RKO (cell line): ENCODE data around the gene IL18BP.
A peak's percentile ranks its signal among the peaks of the same experiment; 100 is the strongest.

Experiments used
- DNase-seq: peaks from one replicate; pipeline ENCODE4 v3.0.0-alpha.2; 2016; ENCODE audit warnings: low spot score

IL18BP gene

DNA sequence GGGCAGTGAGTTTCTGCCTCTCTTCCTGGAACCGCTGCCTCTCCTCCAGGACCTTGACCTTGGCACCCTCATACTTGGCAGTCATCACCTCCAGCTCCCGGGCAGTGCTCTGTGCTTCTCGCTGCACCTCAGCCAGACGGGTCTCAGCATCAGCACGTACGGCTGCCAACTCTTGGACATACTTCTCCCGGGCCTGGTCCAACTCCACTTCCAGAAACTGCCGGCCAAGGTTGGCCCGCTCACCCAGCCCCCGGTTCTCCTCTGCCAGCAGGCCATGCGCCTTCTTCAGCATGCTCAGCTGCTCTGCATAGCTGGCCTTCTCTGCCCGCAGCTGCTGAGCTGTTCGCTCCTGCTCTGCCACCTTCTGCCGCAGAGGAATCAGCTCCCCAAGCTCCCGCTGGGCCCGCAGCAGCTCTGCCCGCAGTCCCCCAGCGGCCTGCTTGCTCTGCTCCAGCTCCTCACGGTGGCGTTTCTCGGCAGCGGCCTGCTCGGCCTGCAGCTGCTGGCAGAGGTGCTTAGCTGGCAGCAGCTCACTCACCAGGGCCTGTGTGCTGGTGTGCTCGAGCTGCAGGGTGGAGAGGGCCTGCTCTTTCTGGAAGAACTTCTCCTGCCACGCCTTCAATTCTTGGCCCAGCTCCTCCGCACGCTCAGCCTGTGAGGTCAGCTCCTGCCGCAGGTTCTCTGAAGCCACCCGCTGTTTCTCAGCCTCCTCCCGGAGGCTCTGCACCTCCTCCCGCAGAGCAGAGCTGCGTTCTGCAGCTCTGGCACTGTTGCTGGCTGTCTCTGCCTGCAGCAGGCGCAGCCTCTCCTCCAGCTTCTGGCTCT, 14.4 kb downstream of the IL18BP start:
- DNase-seq, result no peak

- DNase-seq, result no peak
Measured at GRCh38 chr11:72013765-72014711, 15.3 kb downstream of the IL18BP start.

DNA sequence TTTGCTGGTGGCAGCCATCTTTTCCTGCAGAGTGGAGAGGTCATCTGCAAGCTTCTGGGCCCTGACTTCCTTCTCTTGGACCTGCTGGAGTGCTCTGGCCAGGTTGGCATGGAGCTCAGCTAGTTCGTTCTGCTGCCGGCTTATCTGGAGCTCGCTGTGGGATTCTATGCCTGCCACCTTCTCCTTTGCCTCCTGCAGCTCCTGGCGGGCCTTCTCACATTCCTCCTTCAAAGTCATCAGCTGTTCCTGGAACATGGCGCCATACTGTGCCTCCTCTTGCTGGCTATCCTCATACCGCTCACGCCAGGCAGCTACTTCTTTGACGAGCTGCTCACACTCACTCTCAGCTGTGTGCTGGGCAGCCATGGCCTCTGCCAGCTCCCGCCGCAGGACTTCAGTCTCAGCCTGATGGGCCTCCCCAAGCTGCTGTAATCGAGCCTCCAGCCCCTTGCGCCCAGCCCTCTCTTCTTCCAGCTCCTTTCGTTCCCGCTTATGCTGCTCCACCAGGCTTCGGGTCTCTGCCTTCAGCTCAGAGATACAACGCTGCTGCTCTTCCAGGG, 16.1 kb downstream of the IL18BP start:
- DNase-seq, result no peak

GRCh38 chr11:72015511-72016061, 16.9 kb downstream of the IL18BP start:
- DNase-seq, result no peak

DNA sequence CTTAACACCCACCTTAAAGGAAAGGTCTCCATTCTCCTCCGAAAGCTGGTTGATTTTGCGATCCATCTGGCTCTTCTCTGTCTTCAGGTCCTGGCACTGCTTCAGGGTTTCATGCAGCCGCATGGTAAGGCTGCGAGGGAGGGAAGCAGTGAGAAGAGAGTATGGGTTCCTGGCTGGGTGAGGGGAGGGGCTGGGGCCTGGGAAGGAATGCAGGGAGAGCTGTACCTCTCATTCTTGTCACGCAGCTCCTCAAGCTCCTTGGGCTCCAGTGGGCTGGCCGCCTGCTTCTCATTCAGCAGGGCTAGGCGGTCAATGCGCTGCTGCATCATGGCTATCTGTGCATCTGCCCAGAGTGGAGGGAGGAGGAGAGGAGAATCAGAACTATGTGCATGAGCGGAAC, 19.5 kb downstream of the IL18BP start:
- DNase-seq, result no peak

GRCh38 chr11:72023335-72023734, 24.6 kb downstream of the IL18BP start:
- no peak for DNase-seq

DNA sequence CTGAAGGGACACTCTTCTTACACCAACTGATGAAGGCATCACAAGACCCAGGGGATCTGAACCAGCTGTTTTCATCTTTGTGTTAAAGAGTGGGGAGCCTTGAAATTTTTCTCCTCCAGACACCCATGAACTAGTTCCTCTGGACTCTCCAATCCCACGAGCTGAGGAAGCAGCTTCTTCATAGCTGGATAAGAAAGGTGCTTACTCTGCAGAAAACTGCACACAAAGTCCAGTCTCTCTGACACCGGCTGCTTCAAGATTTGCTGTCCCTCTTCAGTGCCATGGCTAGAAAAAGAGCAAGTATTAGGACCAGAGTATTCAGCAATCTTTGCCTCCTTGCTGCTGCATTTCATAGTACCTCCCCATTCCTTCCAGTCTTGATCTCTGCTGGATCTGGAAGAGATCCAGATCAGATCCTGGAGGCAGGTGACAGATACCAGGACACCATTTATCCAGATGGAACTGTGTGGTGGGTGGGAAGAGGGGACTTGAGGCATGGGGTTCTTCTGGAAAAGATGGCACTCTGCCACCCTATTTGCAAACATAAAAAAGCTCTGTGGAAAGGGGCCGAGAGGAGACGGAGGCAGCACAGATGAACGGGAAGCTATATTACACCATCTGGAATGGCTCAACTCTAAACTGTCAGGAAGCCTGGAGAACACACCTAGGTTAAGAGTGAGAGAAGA, 25.5 kb downstream of the IL18BP start:
- DNase-seq, result no peak

DNA sequence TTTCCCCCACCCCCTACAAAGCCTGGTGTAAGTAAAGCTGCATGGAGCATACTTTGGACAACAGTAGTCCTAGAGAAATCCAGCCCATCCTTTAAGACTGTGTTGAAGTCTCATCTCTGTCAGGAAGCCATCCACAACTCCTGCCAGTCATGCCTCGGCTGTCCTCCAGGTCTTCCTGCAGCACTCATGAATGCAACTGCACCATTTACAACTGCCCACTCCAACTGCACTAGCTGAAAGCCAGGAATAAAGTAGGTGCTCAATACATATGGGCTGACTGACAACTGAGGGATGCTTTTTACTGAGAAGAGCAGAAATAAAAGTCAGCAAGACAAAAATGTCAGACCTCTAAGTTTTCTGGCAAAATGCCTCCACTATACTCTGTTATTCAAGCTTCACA, 27.4 kb downstream of the IL18BP start:
- no peak for DNase-seq

DNA sequence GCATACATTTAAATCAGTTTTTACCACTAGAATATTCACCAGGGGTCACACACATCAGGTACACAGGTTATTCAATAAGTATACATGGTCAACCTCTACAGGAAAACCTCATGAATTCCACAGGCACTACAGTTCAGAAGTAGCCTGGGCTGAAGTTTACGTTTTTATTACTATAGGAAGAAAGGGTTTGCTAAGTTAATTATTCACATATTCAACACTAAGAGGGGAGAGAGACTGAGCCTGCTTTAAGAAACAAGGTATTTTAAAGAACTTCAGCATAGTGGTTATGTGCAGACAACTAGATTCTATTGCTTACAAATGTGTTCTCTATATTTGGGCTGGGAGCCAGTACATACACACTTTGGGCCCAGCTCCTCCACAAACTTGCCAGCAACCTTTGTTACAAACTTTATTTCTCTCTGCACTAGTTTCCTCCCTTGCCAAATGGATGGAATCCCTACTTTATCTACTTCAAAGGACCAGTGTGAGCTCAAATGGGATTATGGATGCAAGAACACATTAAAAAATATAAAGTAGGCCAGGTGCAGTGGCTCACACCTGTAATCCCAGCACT, 31.9 kb downstream of the IL18BP start:
- DNase-seq, result no peak

DNA sequence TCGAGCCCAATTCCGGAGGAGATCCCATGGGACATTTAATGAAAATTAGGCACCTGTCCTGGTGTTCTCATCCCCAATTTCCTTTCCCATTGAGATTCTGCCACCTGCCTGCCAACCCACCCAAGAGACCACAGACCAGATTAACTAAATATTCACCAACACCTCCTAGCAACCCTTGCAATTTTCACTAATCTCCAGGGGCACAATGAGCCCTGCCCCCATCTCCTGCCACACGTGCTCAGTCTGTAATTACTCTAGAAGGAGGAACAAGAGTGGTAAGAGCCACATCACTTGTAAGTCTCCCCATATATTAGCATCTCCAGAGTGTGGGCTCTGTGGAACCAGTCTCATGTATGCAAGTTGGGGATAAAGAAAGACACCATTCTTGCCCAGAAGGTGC, 38.0 kb downstream of the IL18BP start:
- DNase-seq, result no peak

- DNase-seq, result no peak
Measured at GRCh38 chr11:72037554-72038311, 39.0 kb downstream of the IL18BP start.

DNA sequence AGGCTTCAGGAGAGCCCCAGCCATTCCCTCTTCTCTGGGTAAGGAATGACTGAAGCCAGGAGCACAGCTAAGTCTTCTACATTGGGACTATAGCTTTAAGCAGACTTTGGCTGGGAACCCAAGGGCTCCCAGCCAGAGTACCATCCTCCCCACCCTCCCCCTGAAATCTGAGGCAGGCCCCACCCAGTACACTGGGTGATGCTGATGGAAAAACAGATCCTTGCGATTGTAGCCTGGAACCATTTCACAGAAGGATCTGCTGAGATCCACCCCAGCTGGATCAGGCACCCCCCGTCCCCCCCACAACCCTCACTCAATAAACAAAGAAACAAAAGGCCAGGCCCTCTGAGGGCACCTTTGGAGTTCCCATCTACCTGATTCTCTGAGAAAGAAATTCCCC, 39.8 kb downstream of the IL18BP start:
- DNase-seq, result no peak

GRCh38 chr11:72039031-72039855, 40.5 kb downstream of the IL18BP start:
- DNase-seq, result no peak

DNA sequence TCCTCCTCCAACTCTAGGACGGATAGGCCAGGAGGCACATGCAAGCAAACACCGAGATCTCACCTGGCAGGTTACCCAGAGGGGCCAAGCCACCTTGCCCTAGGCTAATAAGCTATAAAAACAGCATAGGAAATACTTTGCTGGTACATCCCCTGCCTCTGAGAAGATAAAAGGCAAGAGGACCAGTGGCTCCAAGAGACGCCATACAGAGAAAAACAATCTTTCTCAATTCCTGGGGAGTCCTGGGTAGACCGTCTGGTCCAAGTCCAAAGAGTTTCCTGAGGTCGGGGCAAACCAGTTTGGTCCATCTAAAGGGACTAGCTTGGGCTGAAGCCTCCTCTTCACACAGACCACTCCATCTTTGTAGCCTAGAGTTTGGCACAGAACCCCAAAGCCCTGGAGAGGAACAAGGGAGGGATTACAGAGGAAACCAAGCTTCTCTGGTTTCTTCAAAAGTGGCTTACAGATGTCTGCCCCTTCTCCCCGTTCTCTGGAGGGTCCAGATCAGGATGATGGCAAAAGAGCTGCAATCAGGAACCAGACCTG, 41.2 kb downstream of the IL18BP start:
- DNase-seq, result no peak

DNA sequence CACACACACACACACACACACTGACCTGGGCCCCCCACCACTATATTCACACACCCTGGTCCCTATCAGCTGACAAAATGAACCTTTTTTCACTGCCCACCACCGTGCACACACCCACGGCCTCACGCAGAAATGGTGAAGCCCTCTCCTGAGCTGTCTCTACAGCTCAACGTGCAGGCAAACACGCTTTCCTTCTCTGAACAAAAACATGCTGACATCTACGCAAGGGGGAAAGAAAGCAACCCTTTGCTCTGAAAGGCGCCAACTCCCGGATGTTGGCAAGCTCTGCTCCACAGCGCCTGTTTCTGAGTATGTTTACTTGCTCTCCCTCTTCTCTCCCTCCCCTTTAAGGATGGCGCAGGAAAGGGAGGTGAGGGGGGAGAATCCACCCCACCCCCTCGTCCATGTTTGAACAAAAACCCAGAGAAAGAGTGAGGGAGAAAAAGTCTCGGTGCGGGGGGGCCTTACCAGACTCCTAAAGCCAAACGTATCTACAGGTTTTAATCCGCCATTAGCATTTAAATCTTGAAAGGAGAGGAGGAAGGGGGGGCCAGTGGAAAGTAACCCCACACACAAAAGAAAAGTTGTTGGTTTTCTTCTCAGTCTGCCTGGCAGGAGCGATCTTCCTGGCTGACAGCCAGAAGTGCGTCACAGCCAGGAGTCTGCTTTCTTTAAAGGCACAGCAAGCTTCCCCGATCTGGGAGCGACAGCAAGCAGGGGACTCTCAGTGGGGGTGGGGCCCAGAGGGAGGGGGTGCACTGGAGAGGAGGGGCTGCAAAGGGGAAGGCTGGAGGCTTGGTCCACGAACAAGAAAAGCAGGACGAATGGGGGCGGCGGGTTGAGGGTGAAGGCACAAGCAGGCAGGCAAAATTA, 42.0 kb downstream of the IL18BP start:
- DNase-seq, result peak; percentile 75

DNA sequence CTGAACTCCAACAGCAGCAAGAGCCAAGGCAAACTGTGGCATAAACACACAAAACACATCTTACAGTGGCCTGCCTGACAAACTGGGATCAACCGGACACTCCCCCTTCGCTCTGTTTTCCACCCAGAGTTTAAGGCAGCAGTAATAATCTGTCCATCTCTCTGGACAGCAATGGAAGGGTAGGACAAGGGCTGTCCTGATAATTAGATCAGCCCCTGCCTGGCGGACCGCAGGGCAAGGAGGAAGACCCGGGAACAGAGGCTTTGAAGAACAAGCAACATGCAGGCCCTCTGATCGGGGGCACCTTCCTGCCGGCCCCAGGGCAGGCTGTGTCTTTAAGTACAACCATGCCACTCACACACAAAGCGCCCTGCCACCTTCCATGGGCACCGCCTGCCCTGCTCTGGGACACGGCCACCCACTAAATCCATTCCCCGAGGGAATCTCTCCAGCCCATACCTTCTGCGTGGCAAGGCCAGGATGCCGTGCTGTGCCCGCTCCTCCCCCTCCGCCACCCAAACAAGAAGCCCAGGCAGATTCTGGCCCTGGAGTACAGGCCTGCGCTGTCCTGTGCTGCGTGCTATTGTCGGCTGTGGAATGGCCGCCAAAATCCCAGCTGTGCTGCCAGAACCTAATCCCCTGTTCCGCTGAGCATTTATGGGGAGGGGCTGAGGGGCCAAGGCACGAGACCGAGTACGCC, 42.8 kb downstream of the IL18BP start:
- DNase-seq, result peak; percentile 43

DNA sequence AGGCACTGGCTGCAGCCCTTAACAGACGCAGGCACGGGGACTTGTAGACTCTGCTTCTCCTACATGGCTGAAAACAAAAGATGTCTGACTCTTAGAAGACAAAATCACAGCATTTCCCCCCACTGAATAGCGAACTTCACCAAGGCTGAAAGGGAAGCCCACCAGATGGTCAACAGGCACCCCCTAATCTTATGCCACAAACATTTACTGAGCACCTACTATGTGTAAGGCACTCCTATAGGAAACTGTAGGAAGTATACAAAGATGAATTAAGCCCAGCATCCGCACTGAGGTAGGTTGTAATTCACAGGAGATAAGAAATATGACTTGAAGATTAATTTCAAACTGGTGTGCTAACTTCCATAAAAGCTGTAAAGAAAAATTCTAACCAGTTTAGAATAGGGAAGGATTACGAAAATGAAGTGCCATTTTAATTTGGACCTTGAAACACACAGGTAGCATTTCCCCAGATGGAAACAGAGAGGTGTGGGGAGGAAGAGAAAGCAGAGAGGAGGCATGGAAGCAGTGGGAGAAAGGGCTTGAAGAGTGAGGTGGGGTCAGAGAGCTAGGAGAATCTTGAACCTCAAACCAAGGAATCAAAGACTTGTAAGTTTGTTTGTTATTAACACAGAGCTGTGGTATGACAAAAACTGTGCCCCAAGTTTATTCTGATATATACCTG, 43.5 kb downstream of the IL18BP start:
- no peak for DNase-seq
